A673 (cell line): ENCODE data around the gene SLC25A45.

Experiments
- CTCF ChIP-seq: fragments of 300-800, 200-600 bp; sonication (generic); conservative IDR thresholded peaks from 2 replicates; pipeline ENCODE4 v1.5.1; 2017; ENCODE audit warnings: low read depth, mild to moderate bottlenecking, antibody characterized with exemption, low read length, moderate library complexity, mixed read lengths
- EZH2 ChIP-seq: fragments of 200-600 bp; sonication (generic); IDR thresholded peaks from 2 replicates; pipeline ENCODE4 v1.6.1; 2017; ENCODE audit warnings: borderline replicate concordance, low read depth, mild to moderate bottlenecking, mixed read lengths, antibody characterized with exemption, low read length; ENCODE audit not compliant: poor library complexity, severe bottlenecking

- TF ChIP-seq CTCF (no peak), EZH2 (no peak)
Observed at GRCh38 chr11:65388731-65389130, 6.3 kb upstream of the SLC25A45 start.
